H1 (cell line): ENCODE results near the gene COG4. TPM values are rescaled to one million over a fixed set of nuclear protein-coding genes. Genes with fewer than 3 reads are reported as not detected.

Source experiments
- CTCF ChIA-PET: fragments of 300-600 bp; sonication (Branson Sonifier 250); formaldehyde crosslinking; loops from one replicate; lab custom pipeline; 2021; ENCODE audit not compliant: partially characterized antibody; lab: Charles Lee
- POLR2A ChIA-PET: fragments of 300-600 bp; sonication (Branson Sonifier 250); formaldehyde crosslinking; loops from one replicate; lab custom pipeline; 2021; ENCODE audit warnings: inconsistent platforms; ENCODE audit not compliant: partially characterized antibody; lab: Charles Lee
- DNase-seq, 2 experiments: peaks; one replicate each; pipeline versions ENCODE4 v3.0.0 to v3.0.0-alpha.2; 2010 to 2022; ENCODE audit warnings: low spot score in 2 of 2, low read depth in 1 of 2, mixed read lengths in 1 of 2
- FAIRE-seq: peaks from 2 replicates; lab custom pipeline; 2011; peaks lifted over from hg19 to GRCh38; lab: Jason Lieb, UNC
- H2AFZ ChIP-seq: 2 replicates; pipeline ENCODE4 v1.8.1; 2012; ENCODE audit warnings: low read length, inconsistent platforms
- H2AK5ac ChIP-seq: 2 replicates; pipeline ENCODE4 v1.6.1; 2013; ENCODE audit warnings: low read depth, low read length
- H2BK120ac ChIP-seq: replicated peaks from 2 replicates; pipeline ENCODE3; 2013; ENCODE audit warnings: low read depth, low read length, inconsistent platforms
- H2BK12ac ChIP-seq: 2 replicates; pipeline ENCODE4 v1.6.1; 2013; ENCODE audit warnings: low read depth, low read length
- H2BK15ac ChIP-seq: 2 replicates; pipeline ENCODE4 v1.6.1; 2013; ENCODE audit warnings: low read length
- H2BK20ac ChIP-seq: 2 replicates; pipeline ENCODE4 v1.6.1; 2013; ENCODE audit warnings: low read length
- H2BK5ac ChIP-seq: 2 replicates; pipeline ENCODE4 v1.6.1; 2013; ENCODE audit warnings: low read depth, low read length
- H3K14ac ChIP-seq: 2 replicates; pipeline ENCODE4 v1.6.1; 2013; ENCODE audit warnings: inconsistent platforms; ENCODE audit not compliant: insufficient read length
- H3K18ac ChIP-seq: 2 replicates; pipeline ENCODE4 v1.6.1; 2013; ENCODE audit warnings: low read length; ENCODE audit errors: extremely low read depth
- H3K23ac ChIP-seq: 2 replicates; pipeline ENCODE4 v1.6.1; 2013; ENCODE audit warnings: inconsistent platforms; ENCODE audit not compliant: insufficient read length
- H3K23me2 ChIP-seq: 2 replicates; pipeline ENCODE4 v1.6.1; 2013; ENCODE audit warnings: low read depth, low read length
- H3K27ac ChIP-seq: 2 replicates; pipeline ENCODE4 v1.6.1; 2011; ENCODE audit warnings: low read depth, low read length, inconsistent platforms
- H3K27me3 ChIP-seq, 4 experiments: replicated peaks in 1 of 4; 1 replicate in 1 of 4; 2 replicates in 3 of 4; pipeline versions ENCODE4 v1.6.1 to v1.8.1; 2011 to 2013; ENCODE audit warnings: low read length in 3 of 4, mild to moderate bottlenecking in 3 of 4, inconsistent platforms in 2 of 4, mixed read lengths in 2 of 4, moderate library complexity in 1 of 4; ENCODE audit not compliant: control insufficient read depth in 3 of 4, insufficient read depth in 3 of 4; ENCODE audit errors: extremely low read depth in 1 of 4
- H3K36me3 ChIP-seq, 4 experiments: 2 replicates each; pipeline versions ENCODE4 v1.6.1 to v1.8.1; 2011 to 2013; ENCODE audit warnings: mild to moderate bottlenecking in 4 of 4, low read length in 3 of 4, moderate library complexity in 2 of 4, control low read depth in 1 of 4, inconsistent platforms in 1 of 4; ENCODE audit not compliant: insufficient read depth in 4 of 4, control insufficient read depth in 2 of 4
- H3K4ac ChIP-seq: replicated peaks from 2 replicates; pipeline ENCODE3; 2013; ENCODE audit warnings: low read length, low read depth, mixed read lengths, inconsistent platforms; ENCODE audit not compliant: insufficient read length
- H3K4me1 ChIP-seq, 4 experiments: replicated peaks in 1 of 4; 1 replicate in 1 of 4; 2 replicates in 3 of 4; pipeline versions ENCODE4 v1.6.1 to v1.8.1; 2011 to 2013; ENCODE audit warnings: low read length in 3 of 4, inconsistent platforms in 2 of 4, mixed read lengths in 1 of 4; ENCODE audit not compliant: insufficient read depth in 4 of 4, control insufficient read depth in 3 of 4
- H3K4me2 ChIP-seq, 2 experiments: 2 replicates each; pipeline versions ENCODE4 v1.6.1 to v1.8.1; 2011 to 2013; ENCODE audit warnings: low read depth in 2 of 2, low read length in 2 of 2, control low read depth in 1 of 2, inconsistent platforms in 1 of 2, mild to moderate bottlenecking in 1 of 2; ENCODE audit not compliant: insufficient read depth in 1 of 2
- H3K4me3 ChIP-seq, 4 experiments: fragments of 200-600, 300-600 bp in 1 of 4; sonication (generic), shearing (Covaris generic), sonication (Bioruptor Twin) in 1 of 4; 2 replicates each; pipeline versions ENCODE4 v1.5.1 to v1.8.1; 2011 to 2016; ENCODE audit warnings: low read length in 4 of 4, low read depth in 3 of 4, control low read depth in 2 of 4, inconsistent platforms in 2 of 4, mild to moderate bottlenecking in 2 of 4, mixed read lengths in 1 of 4, moderate library complexity in 1 of 4; ENCODE audit not compliant: insufficient read depth in 2 of 4; ENCODE audit errors: extremely low read depth in 1 of 4
- H3K56ac ChIP-seq: replicated peaks from 2 replicates; pipeline ENCODE3; 2013; ENCODE audit warnings: low read depth, mild to moderate bottlenecking, mixed read lengths, low read length, inconsistent platforms; ENCODE audit not compliant: insufficient read length
- H3K79me1 ChIP-seq: 2 replicates; pipeline ENCODE4 v1.6.1; 2013; ENCODE audit warnings: low read depth, low read length, control low read depth
- H3K79me2 ChIP-seq, 2 experiments: 2 replicates each; pipeline versions ENCODE4 v1.6.1 to v1.8.1; 2012 to 2013; ENCODE audit warnings: low read length in 2 of 2, mild to moderate bottlenecking in 2 of 2, inconsistent platforms in 1 of 2; ENCODE audit not compliant: insufficient read depth in 2 of 2, control insufficient read depth in 1 of 2
- H3K9ac ChIP-seq, 4 experiments: replicated peaks in 1 of 4; 1 replicate in 1 of 4; 2 replicates in 3 of 4; pipeline versions ENCODE4 v1.6.1 to v1.8.1; 2011 to 2013; ENCODE audit warnings: low read depth in 3 of 4, low read length in 3 of 4, control low read depth in 2 of 4, mild to moderate bottlenecking in 2 of 4, moderate library complexity in 2 of 4, inconsistent platforms in 1 of 4; ENCODE audit errors: extremely low read depth in 1 of 4
- H3K9me3 ChIP-seq, 2 experiments: 2 replicates each; pipeline versions ENCODE4 v1.6.1 to v1.8.1; 2012 to 2013; ENCODE audit warnings: mild to moderate bottlenecking in 2 of 2, moderate library complexity in 2 of 2, control low read depth in 1 of 2, inconsistent platforms in 1 of 2, low read depth in 1 of 2, low read length in 1 of 2, mixed read lengths in 1 of 2; ENCODE audit not compliant: insufficient read depth in 2 of 2
- H4K20me1 ChIP-seq, 2 experiments: replicated peaks in 1 of 2; 2 replicates each; pipeline versions ENCODE3 to v1.8.1; 2011 to 2013; ENCODE audit warnings: inconsistent platforms in 2 of 2, low read length in 2 of 2, mild to moderate bottlenecking in 1 of 2; ENCODE audit not compliant: insufficient read depth in 2 of 2, control insufficient read depth in 1 of 2
- H4K5ac ChIP-seq: 2 replicates; pipeline ENCODE4 v1.6.1; 2013; ENCODE audit warnings: low read length, low read depth, mixed read lengths, inconsistent platforms; ENCODE audit not compliant: insufficient read length
- H4K8ac ChIP-seq: 2 replicates; pipeline ENCODE4 v1.8.0; 2013; ENCODE audit warnings: mild to moderate bottlenecking, moderate library complexity, low read length, inconsistent platforms; ENCODE audit not compliant: insufficient read depth; ENCODE audit errors: extremely low read depth
- H4K91ac ChIP-seq: replicated peaks from 2 replicates; pipeline ENCODE3; 2013; ENCODE audit warnings: low read length, mixed read lengths, inconsistent platforms; ENCODE audit not compliant: insufficient read length
- NRF1 ChIP-seq: IDR thresholded peaks from 2 replicates; pipeline ENCODE4 v1.6.1; 2011; ENCODE audit warnings: mild to moderate bottlenecking, low read depth, low read length, improper control_type of control experiment
- RBBP5 ChIP-seq: IDR thresholded peaks from 2 replicates; pipeline ENCODE4 v1.7.1; 2012; ENCODE audit warnings: low read depth, mild to moderate bottlenecking, inconsistent platforms, low read length, moderate library complexity, borderline replicate concordance
- SP1 ChIP-seq: IDR thresholded peaks from 2 replicates; pipeline ENCODE4 v1.6.1; 2011; ENCODE audit warnings: low read depth, low read length
- TAF1 ChIP-seq: IDR thresholded peaks from 2 replicates; pipeline ENCODE4 v1.6.1; 2011; ENCODE audit warnings: mild to moderate bottlenecking, low read depth, low read length
- WGBS, 2 experiments: shearing (Covaris generic) in 1 of 2; methylation state at CpG; one replicate each; pipeline versions ENCODE4 v1.1.6 to v1.1.7; 2013 to 2015; ENCODE audit warnings: low lambda C conversion rate in 2 of 2, mixed read lengths in 2 of 2, inconsistent platforms in 1 of 2, low coverage in 1 of 2, missing lambda C conversion rate in 1 of 2; ENCODE audit not compliant: insufficient replicate concordance in 2 of 2, insufficient coverage in 1 of 2, insufficient read length in 1 of 2; ENCODE audit errors: extremely low coverage in 1 of 2, missing lambda C conversion rate in 1 of 2; 5-methylcytosine and 5-hydroxymethylcytosine counted together
- polyA plus RNA-seq, 7 experiments: library from polyadenylated mRNA; depleted of rRNA in 3 of 7; stranded (reverse) in 5 of 7; unstranded in 2 of 7; fragments of >200 nt in 5 of 7; fragments of 200-250 nt in 2 of 7; gene quantifications; 1 replicate in 5 of 7; 2 replicates in 1 of 7; 4 replicates in 1 of 7; pipeline versions ENCODE4 v1.2.1 to v1.2.3, GENCODE V29; 2011 to 2013; ENCODE audit warnings: missing spikeins in 2 of 7, mixed read lengths in 2 of 7
- total RNA-seq: library from RNA; stranded (reverse); fragmentation: NEBNext Ultra II Directional; extraction: Animal tissue kit (Norgen Biotek cat#: 25700); gene quantifications from 2 replicates; pipeline ENCODE4 v1.2.1, GENCODE V29; 2021

Gene COG4
- total and polyA plus RNA-seq, 2 of the 8 experiments (the other 6 are each of a cell fraction or from before 2014, with no cell fraction given) = 46.1 to 50.2 TPM

DNA sequence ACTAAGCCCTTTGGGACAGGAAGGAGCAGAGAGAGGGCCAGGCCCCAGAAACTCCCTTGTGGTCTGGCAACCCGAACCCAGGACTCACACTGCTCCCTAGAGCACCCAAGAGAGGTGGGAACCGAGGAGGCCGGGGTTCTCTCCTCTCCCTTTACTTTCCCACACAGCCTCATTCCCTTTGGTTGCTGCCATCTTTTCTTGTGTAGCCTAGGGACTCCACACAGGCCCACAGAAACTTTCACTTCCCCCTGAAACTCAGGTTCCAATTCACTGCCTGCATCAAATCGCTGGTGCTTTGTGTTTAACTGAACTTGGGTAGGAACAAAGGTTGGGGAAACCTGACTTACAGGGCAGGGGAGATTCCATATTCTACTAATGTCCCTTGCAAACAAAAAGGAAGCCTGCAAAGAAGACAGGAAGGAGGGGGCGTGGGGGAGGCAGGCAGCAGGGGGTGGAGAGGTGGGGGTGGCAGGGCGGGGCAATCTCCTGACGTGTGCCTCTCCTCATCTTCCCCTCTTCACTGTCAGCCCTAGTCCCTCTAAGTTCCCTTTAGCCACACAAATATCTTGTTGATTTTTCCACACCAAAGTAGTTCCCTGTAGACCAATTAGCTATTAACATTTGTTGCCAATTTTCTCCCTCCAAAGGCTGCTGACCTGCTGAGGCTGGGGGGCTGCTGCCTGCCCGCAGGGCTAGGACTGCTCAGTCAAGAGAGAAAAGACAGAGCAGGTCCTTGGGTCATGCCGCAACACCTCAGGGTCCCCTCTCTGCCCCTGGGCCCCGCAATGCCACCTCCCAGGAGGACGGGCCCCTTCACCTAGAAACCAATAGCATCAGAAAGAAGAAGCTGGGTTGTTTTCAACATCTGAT, 92.5 kb downstream of the COG4 start:
- no peak for FAIRE-seq
- peak overlapping the region; percentile 44 to 45 for H3K4me2 ChIP-seq
- peak overlapping the region; percentile 36 for H2BK120ac ChIP-seq
- TF ChIP-seq TAF1 (0 out of 2 replicates have a peak, but pooled peaks have one; percentile 17), SP1 (no peak), RBBP5 (0 out of 2 replicates have a peak, but pooled peaks have one; percentile 40), NRF1 (no peak)
- no peak overlapping the region for H3K23ac ChIP-seq
- ChIA-PET CTCF (interaction anchor here (0.8 to 1.2 kb wide), 5 partner anchors 12 to 36 kb away, joined by 3 read pairs; no protein-coding TSS in a partner anchor), POLR2A (interaction anchor here (0.9 to 3.7 kb wide), 3 partner anchors 11 to 51 kb away, joined by 3 to 17 read pairs (median 3); no protein-coding TSS in a partner anchor)
- H3K27me3 ChIP-seq = no peaks in the 10 kb centered on the region
- peak overlapping the region; percentile 98 for H2BK12ac ChIP-seq
- peak overlapping the region; percentile 83; the same call in 1 of the 2 replicates for H4K8ac ChIP-seq
- H3K14ac ChIP-seq = no peak overlapping the region
- H3K79me1 ChIP-seq = peaks cover 6% of the 10 kb centered on the region
- peak overlapping the region; percentile 97 for H4K91ac ChIP-seq
- H2AFZ ChIP-seq = no peak overlapping the region
- H2BK15ac ChIP-seq = peak overlapping the region; percentile 19; the same call in 1 of the 2 replicates
- peak overlapping the region; percentile 84 for H3K27ac ChIP-seq
- peak overlapping the region in 2 of 4 experiments; percentile 7 to 23; a peak in 2 of 8 replicates for H3K4me3 ChIP-seq
- DNase-seq = no peak
- 44% methylated on average over 11 of the region's 11 CpGs; no CpG with 5 or more reads in 1 of the 2 experiments for whole genome bisulfite sequencing, 2 experiments
- no peaks in the 10 kb centered on the region for H3K9me3 ChIP-seq
- H3K18ac ChIP-seq = peak overlapping the region; percentile 26
- H2BK20ac ChIP-seq = peak overlapping the region; percentile 92
- peaks cover 29 to 40% (median 34%) of the 10 kb centered on the region in 4 experiments for H3K4me1 ChIP-seq
- peak overlapping the region; percentile 85 for H4K5ac ChIP-seq
- no peaks in the 10 kb centered on the region for H3K23me2 ChIP-seq
- H3K9ac ChIP-seq = peak overlapping the region in 3 of 4 experiments; percentile 22 to 56 (median 48); a peak in 4 of 7 replicates
- peaks cover 0 to 5% (median 0%) of the 10 kb centered on the region in 4 experiments; a peak in 3 of 8 replicates for H3K36me3 ChIP-seq
- H3K4ac ChIP-seq = peak overlapping the region; percentile 96
- peak overlapping the region; percentile 78 for H3K56ac ChIP-seq
- H4K20me1 ChIP-seq = no peaks in the 10 kb centered on the region
- H2AK5ac ChIP-seq = peak overlapping the region; percentile 94
- H3K79me2 ChIP-seq = peaks cover 0 to 60% of the 10 kb centered on the region in 2 experiments; a peak in 3 of 4 replicates
- H2BK5ac ChIP-seq = peak overlapping the region; percentile 97
